Upper lobe of left lung (tissue), 4 donors: ENCODE results near the gene TSHZ2.

Source experiments
- POLR2A ChIP-seq, 4 donors: fragments of 450-650 bp; IDR thresholded peaks; one replicate each; pipeline ENCODE4 v1.5.1; 2016 to 2017; ENCODE audit warnings: antibody characterized with exemption in 4 of 4, mild to moderate bottlenecking in 2 of 4
- POLR2AphosphoS5 ChIP-seq, 2 donors: sonication (generic); formaldehyde crosslinking; IDR thresholded peaks; one replicate each; pipeline ENCODE4 v1.5.1; 2017; ENCODE audit warnings: antibody characterized with exemption in 2 of 2
- TF ChIP-seq, protein P1 (sequence below), 6 experiments: fragments of 450-650 bp in 4 of 6; fragments of 200-600 bp in 2 of 6; sonication (generic) in 2 of 6; IDR thresholded peaks; one replicate each; pipeline ENCODE4 v1.5.1; 2016 to 2019; ENCODE audit warnings: antibody characterized with exemption in 6 of 6

DNA sequence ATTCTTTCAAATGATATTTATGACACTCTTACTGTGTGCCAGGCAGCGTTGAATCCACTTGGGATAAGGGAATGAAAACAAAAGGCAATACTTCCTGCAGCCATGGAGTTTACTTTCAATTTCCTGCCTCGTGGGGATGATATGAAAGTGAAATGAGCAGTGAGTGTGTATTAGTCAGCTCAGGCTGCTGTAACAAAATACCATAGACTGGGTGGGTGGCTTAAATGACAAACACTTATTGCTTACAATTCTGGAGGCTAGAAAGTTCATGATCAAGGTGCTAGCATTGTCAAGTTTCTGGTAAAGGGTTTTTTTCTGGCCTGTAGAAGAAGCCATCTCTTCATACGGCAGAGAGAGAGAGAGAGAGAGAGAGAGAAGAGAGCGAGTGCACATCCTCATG is 41.7 kb downstream of the TSHZ2 start:
- TF ChIP-seq, protein P1, sequence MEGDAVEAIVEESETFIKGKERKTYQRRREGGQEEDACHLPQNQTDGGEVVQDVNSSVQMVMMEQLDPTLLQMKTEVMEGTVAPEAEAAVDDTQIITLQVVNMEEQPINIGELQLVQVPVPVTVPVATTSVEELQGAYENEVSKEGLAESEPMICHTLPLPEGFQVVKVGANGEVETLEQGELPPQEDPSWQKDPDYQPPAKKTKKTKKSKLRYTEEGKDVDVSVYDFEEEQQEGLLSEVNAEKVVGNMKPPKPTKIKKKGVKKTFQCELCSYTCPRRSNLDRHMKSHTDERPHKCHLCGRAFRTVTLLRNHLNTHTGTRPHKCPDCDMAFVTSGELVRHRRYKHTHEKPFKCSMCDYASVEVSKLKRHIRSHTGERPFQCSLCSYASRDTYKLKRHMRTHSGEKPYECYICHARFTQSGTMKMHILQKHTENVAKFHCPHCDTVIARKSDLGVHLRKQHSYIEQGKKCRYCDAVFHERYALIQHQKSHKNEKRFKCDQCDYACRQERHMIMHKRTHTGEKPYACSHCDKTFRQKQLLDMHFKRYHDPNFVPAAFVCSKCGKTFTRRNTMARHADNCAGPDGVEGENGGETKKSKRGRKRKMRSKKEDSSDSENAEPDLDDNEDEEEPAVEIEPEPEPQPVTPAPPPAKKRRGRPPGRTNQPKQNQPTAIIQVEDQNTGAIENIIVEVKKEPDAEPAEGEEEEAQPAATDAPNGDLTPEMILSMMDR (IDR thresholded peaks at IDR 0.05) = no peak
- no peak for TF ChIP-seq POLR2A (IDR thresholded peaks at IDR 0.05)
- no peak for TF ChIP-seq POLR2AphosphoS5 (IDR thresholded peaks at IDR 0.05)
